ENCODE measurements around the gene CHD8. TPM values are rescaled to one million over a fixed set of nuclear protein-coding genes. Genes with fewer than 3 reads are reported as not detected.
"Not testable (repeated sequence)": the region's sequence is repeated elsewhere in the genome, so short reads cannot be mapped to it uniquely, and the experiment has no call there.

The CHD8 gene
- total RNA-seq, 1 experiment from 2014 or later = 61.7 TPM

DNA sequence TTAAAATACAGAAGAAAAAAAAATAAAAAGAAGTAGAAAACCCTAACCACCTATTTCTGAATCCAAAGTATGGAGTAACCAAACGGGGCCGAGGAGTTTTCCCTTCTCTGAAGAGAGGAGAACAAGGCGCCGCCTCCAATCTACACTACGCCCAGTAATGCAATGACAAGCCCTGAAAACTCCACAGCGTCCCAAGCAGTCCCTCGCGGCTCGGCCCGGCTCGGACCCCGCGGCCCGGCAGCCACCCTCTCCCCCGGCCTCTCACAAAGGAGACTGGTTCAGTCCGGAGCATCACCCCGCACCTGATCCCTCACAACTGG, 371 bp downstream of the CHD8 start:
- DNase-seq = no peak
- H3K4me1 ChIP-seq = peaks cover 3% of the 10 kb centered on the region
- peak overlapping the region; percentile 34 for H3K27ac ChIP-seq
- peak overlapping the region; percentile 75 for H3K4me3 ChIP-seq
- peaks cover 2% of the 10 kb centered on the region; the same call in 1 of the 2 replicates for H3K36me3 ChIP-seq
- H3K9me3 ChIP-seq (replicated peaks) = no peaks in the 10 kb centered on the region
- no peaks in the 10 kb centered on the region for H3K27me3 ChIP-seq

DNA sequence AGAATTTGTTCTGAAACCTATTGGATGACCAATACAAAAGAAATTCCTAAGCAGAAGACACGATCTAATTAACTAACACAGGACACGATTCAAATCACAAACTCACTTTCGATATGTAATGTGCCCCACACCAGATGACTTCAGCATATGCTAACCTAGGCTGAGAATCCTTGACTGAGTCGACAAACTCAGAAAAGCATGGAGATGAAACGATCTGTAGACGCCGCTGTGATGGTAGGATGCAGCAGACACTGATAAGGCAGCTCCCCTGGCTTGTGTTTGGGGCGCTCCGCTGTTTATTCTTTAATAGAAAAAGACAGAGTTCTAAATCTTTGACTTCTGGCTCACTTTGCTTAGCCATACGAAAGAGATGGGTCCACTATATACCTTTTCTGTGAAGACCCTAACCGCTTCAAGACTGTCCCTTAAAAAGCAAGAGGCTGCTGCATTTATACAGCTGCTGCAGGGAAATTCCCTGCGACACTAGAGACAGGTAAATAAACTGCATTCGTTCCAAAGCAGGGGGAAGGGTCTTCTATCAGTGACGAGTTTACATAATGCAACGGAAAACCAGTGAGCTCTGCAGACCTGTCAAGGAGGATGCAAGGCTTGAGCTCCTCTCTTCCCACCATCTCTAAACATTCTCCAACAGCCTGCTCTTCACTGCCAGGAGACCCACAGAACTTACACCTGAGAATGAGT, 929 bp downstream of the CHD8 start:
- Histone ChIP-seq H3K4me3 (peak overlapping the region; percentile 75), H3K4me1 (peaks cover 3% of the 10 kb centered on the region), H3K9me3 (replicated peaks) (no peaks in the 10 kb centered on the region), H3K27me3 (no peaks in the 10 kb centered on the region), H3K36me3 (peaks cover 5% of the 10 kb centered on the region; the same call in 1 of the 2 replicates), H3K27ac (no peak overlapping the region)
- no peak for DNase-seq

DNA sequence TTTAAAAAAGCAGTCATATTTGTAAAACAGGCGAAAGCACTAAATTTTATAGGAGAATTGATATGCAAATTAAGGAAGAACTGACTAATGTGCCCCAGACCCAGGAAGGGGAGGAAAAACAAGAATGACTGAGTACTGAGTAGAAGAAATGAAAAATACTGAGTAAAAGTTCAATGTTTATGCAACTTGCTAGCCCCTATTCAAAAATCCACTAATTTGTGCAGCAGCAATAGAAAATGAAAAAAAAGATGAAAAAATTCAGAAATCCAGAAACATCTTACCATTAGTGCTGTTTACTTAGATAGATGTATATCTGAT, 6.1 kb downstream of the CHD8 start:
- Histone ChIP-seq H3K27ac (no peak overlapping the region), H3K4me1 (peaks cover 2% of the 10 kb centered on the region), H3K9me3 (replicated peaks) (no peaks in the 10 kb centered on the region), H3K36me3 (peaks cover 5% of the 10 kb centered on the region; the same call in 1 of the 2 replicates), H3K27me3 (no peaks in the 10 kb centered on the region), H3K4me3 (no peak overlapping the region)
- no peak for DNase-seq

- H3K4me1 ChIP-seq; H3K9me3 ChIP-seq (replicated peaks); H3K4me3 ChIP-seq; H3K36me3 ChIP-seq; H3K27ac ChIP-seq; DNase-seq; H3K27me3 ChIP-seq: not testable (repeated sequence)
These were observed 13.3 kb downstream of the CHD8 start for GRCh38 chr14:21442657-21443056.

DNA sequence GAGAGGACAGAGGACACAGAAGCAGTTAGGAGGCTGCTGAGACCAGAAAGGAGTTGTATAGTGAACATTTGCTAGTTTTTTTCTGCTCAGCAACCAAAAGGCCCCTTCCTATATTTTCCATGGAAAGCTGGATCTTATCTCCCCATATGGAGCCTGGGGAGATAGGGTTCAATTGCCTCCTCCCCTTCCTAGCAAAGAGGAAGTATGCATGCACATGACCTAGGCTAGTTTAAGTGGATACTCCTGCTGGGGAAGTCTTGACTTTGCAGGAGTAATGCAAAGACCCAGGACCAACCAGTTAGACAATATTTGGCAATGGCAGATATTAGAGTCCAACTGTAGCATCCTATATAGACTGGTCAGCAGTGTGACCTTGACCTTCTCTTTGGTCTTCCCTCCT, 15.1 kb downstream of the CHD8 start:
- Histone ChIP-seq H3K4me1 (peaks cover 6% of the 10 kb centered on the region; the same call in 1 of the 2 replicates), H3K36me3 (no peaks in the 10 kb centered on the region), H3K27me3 (no peaks in the 10 kb centered on the region), H3K27ac (no peak overlapping the region), H3K9me3 (replicated peaks) (no peaks in the 10 kb centered on the region), H3K4me3 (no peak overlapping the region)
- DNase-seq = no peak

GRCh38 chr14:21437063-21437901, 18.6 kb downstream of the CHD8 start:
- Histone ChIP-seq H3K4me1 (peaks cover 6% of the 10 kb centered on the region; the same call in 1 of the 2 replicates), H3K36me3 (0 out of 2 replicates have a peak, but pooled peaks cover 3% of the 10 kb centered on the region), H3K4me3 (peak overlapping the region; percentile 74), H3K27ac (peak overlapping the region; percentile 40), H3K27me3 (no peaks in the 10 kb centered on the region), H3K9me3 (replicated peaks) (no peaks in the 10 kb centered on the region)
- peak; percentile 99 for DNase-seq

DNA sequence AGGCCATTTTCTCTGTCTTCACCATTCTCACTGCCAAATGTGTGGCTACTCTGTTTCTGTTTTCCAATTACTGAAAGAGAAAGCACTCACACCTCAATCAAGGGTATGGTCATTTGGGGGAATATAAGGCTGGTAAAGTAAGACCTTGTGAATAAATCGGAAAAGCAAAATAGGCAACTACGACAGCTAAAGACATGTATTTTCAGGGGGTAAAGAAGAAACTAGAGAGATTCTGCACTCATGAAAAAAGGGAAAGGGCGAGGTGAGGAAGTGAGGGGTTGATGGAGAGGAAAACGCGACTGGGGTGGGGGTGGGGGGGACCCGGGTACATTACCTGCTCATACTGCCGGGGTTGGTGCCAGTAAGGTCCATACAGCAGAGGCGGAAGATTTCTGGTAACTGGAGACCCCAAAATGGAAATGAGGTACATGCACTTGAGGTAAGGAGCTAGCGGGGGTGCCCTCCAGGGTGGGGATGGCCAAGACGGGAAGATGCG, 19.3 kb downstream of the CHD8 start:
- Histone ChIP-seq H3K36me3 (peaks cover 7% of the 10 kb centered on the region), H3K4me1 (peaks cover 6% of the 10 kb centered on the region; the same call in 1 of the 2 replicates), H3K4me3 (peak overlapping the region; percentile 74), H3K9me3 (replicated peaks) (no peaks in the 10 kb centered on the region), H3K27ac (no peak overlapping the region; the same call in 1 of the 2 replicates), H3K27me3 (no peaks in the 10 kb centered on the region)
- DNase-seq = peak in 1 of 2 experiments; percentile 10

- no peaks in the 10 kb centered on the region for H3K27me3 ChIP-seq
- H3K36me3 ChIP-seq = peaks cover 47% of the 10 kb centered on the region
- no peak overlapping the region for H3K4me3 ChIP-seq
- peaks cover 2% of the 10 kb centered on the region; the same call in 1 of the 2 replicates for H3K4me1 ChIP-seq
- no peaks in the 10 kb centered on the region for H3K9me3 ChIP-seq (replicated peaks)
- no peak overlapping the region for H3K27ac ChIP-seq
- no peak for DNase-seq
These were observed 24.8 kb downstream of the CHD8 start for GRCh38 chr14:21431126-21431525.

- no peak overlapping the region for H3K4me3 ChIP-seq
- no peak overlapping the region for H3K27ac ChIP-seq
- no peak for DNase-seq
- H3K27me3 ChIP-seq = no peaks in the 10 kb centered on the region
- H3K9me3 ChIP-seq (replicated peaks) = no peaks in the 10 kb centered on the region
- peaks cover 66% of the 10 kb centered on the region for H3K36me3 ChIP-seq
- no peaks in the 10 kb centered on the region for H3K4me1 ChIP-seq
These were observed 27.0 kb downstream of the CHD8 start for GRCh38 chr14:21428930-21429329.

DNA sequence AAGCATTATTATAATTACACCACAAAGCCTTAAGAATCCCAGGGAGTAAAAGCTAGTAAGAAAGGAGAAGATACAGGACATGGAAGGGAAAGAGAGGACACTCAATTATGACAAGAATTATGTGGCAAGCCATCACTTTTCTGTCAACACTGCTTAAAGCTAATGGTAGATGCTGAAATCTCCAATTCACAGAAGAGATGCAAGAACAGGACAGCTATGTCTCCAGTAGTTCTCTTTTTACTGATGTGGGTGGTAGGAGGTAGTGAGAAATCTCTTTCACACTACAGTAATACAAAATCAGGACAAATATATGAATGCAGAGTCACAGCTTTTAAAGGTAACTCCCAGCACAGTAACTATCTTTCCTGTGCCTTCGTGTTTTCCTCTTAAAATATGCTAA, 29.2 kb downstream of the CHD8 start:
- Histone ChIP-seq H3K27me3 (no peaks in the 10 kb centered on the region), H3K4me1 (no peaks in the 10 kb centered on the region), H3K36me3 (peaks cover 81% of the 10 kb centered on the region), H3K27ac (no peak overlapping the region), H3K4me3 (no peak overlapping the region), H3K9me3 (replicated peaks) (no peaks in the 10 kb centered on the region)
- DNase-seq = no peak

GRCh38 chr14:21419528-21419927, 36.4 kb downstream of the CHD8 start:
- no peak for DNase-seq
- H3K36me3 ChIP-seq = peaks cover 77% of the 10 kb centered on the region
- H3K9me3 ChIP-seq (replicated peaks) = no peaks in the 10 kb centered on the region
- H3K4me1 ChIP-seq = no peaks in the 10 kb centered on the region
- no peak overlapping the region for H3K4me3 ChIP-seq
- no peak overlapping the region for H3K27ac ChIP-seq
- no peaks in the 10 kb centered on the region for H3K27me3 ChIP-seq

DNA sequence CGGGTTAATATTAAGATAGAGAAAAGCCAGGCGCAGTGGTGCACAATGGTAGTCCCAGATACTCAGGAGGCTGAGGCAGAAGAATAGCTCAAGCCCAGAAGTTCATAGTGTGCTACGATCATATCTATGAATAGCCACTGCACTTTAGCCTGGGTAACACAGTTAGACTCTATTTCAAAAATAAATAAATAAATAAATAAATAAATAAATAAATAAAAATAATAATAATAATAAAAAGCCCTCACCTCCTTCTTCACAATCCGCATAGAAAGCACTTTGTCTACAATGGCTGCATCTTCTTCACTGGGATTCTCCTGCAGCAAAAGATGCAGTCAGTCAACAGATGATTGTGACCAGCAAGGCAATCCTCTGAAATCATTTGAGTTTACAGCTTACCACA, 40.6 kb downstream of the CHD8 start:
- Histone ChIP-seq H3K4me1 (no peaks in the 10 kb centered on the region), H3K4me3 (no peak overlapping the region), H3K27ac (no peak overlapping the region), H3K9me3 (replicated peaks) (no peaks in the 10 kb centered on the region), H3K27me3 (no peaks in the 10 kb centered on the region), H3K36me3 (peaks cover 75% of the 10 kb centered on the region)
- no peak for DNase-seq

- Histone ChIP-seq H3K36me3 (peaks cover 76% of the 10 kb centered on the region), H3K4me3 (no peak overlapping the region), H3K27ac (no peak overlapping the region), H3K27me3 (no peaks in the 10 kb centered on the region), H3K4me1 (no peaks in the 10 kb centered on the region), H3K9me3 (replicated peaks) (no peaks in the 10 kb centered on the region)
- no peak for DNase-seq
These were observed 41.7 kb downstream of the CHD8 start for GRCh38 chr14:21414137-21414631.

DNA sequence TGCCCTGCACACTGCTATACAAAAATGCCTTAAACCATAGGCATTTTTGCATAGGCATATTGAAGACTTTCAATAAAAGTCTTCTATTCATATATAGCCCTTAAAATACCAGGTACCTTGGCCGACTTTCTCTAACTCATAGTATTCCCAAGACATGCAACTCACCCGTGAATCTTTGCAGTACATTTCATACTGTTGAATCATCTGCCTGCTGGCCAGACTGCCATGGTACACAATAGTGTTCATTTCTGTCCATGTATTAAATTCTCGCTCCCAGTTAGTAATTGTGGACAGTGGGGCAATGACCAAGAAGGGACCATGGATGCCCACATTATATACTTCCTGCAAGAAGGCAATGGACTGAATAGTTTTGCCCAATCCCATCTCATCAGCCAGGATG, 47.8 kb downstream of the CHD8 start:
- no peak for DNase-seq
- no peak overlapping the region for H3K4me3 ChIP-seq
- peaks cover 91% of the 10 kb centered on the region for H3K36me3 ChIP-seq
- no peak overlapping the region for H3K27ac ChIP-seq
- H3K27me3 ChIP-seq = no peaks in the 10 kb centered on the region
- no peaks in the 10 kb centered on the region for H3K9me3 ChIP-seq (replicated peaks)
- H3K4me1 ChIP-seq = no peaks in the 10 kb centered on the region

- H3K36me3 ChIP-seq = peaks cover 92% of the 10 kb centered on the region
- no peaks in the 10 kb centered on the region for H3K4me1 ChIP-seq
- H3K27ac ChIP-seq = no peak overlapping the region
- no peak overlapping the region for H3K4me3 ChIP-seq
- no peaks in the 10 kb centered on the region for H3K27me3 ChIP-seq
- DNase-seq = no peak
- H3K9me3 ChIP-seq (replicated peaks) = no peaks in the 10 kb centered on the region
These were observed 49.7 kb downstream of the CHD8 start for GRCh38 chr14:21406213-21406612.
